Stimulated activated CD4-positive, alpha-beta T cell treated with anti-CD3 and anti-CD28 coated beads, TNF-alpha, amount 100 ng/mL, for 48 hours (primary cell): ENCODE measurements around the gene CCDC27.
"Not testable (repeated sequence)": the region's sequence is repeated elsewhere in the genome, so short reads cannot be mapped to it uniquely, and the experiment has no call there.

Experiments
- DNase-seq, 3 donors: peaks; one replicate each; pipeline ENCODE4 v3.0.0-alpha.2; 2020; ENCODE audit warnings: low read depth in 3 of 3

CCDC27 gene

GRCh38 chr1:3789421-3790300 is 37.4 kb downstream of the CCDC27 start:
- no peak for DNase-seq

GRCh38 chr1:3790500-3790923 is 38.3 kb downstream of the CCDC27 start:
- DNase-seq, result no peak

GRCh38 chr1:3790952-3791351 is 38.7 kb downstream of the CCDC27 start:
- DNase-seq, result no peak

GRCh38 chr1:3795453-3796214 is 43.4 kb downstream of the CCDC27 start:
- no peak for DNase-seq

- peak; percentile 84 to 91 (median 90) for DNase-seq
Observed at GRCh38 chr1:3796215-3797061, 44.2 kb downstream of the CCDC27 start, which contains the start of gene LRRC47. Gene LRRC47, minus strand, starts transcription at chr1:3796498. Its CDS starts 22 bp downstream, at chr1:3796476.

GRCh38 chr1:3799976-3800685 is 47.9 kb downstream of the CCDC27 start:
- no peak for DNase-seq

GRCh38 chr1:3800795-3801194 is 48.5 kb downstream of the CCDC27 start:
- not testable (repeated sequence) for DNase-seq

GRCh38 chr1:3803905-3804626 is 51.8 kb downstream of the CCDC27 start:
- no peak for DNase-seq

GRCh38 chr1:3804627-3804944 is 52.3 kb downstream of the CCDC27 start:
- DNase-seq, result not testable (repeated sequence)

- no peak for DNase-seq
Observed at GRCh38 chr1:3805038-3805437, 52.8 kb downstream of the CCDC27 start.

- DNase-seq, result no peak
Observed at GRCh38 chr1:3807769-3808168, 55.5 kb downstream of the CCDC27 start.

GRCh38 chr1:3809680-3810079 is 57.4 kb downstream of the CCDC27 start:
- DNase-seq, result no peak

- not testable (repeated sequence) for DNase-seq
Observed at GRCh38 chr1:3810149-3810761, 58.0 kb downstream of the CCDC27 start.

GRCh38 chr1:3811595-3811911 is 59.3 kb downstream of the CCDC27 start:
- DNase-seq, result no peak

- DNase-seq, result no peak
Observed at GRCh38 chr1:3814065-3814464, 61.8 kb downstream of the CCDC27 start.

GRCh38 chr1:3814771-3815561 is 62.7 kb downstream of the CCDC27 start:
- no peak for DNase-seq

GRCh38 chr1:3816331-3817137 is 64.3 kb downstream of the CCDC27 start:
- DNase-seq, result no peak

GRCh38 chr1:3817138-3817740 is 65.0 kb downstream of the CCDC27 start:
- DNase-seq, result no peak
